NCI-H2227 treated with DMSO at 0.1 percent for 48 hours (cell line): ENCODE results near the gene SP1.

ENCODE experiments used
- DNase-seq: peaks from one replicate; lab custom pipeline; 2025; lab: John Stamatoyannopoulos, UW

Gene SP1

GRCh38 chr12:53450936-53451335 is 71.0 kb downstream of the SP1 start:
- DNase-seq: no peak

- peak; percentile 97 for DNase-seq
Observed at GRCh38 chr12:53451661-53452158, 71.7 kb downstream of the SP1 start, which contains the start of gene PCBP2. Gene PCBP2 (plus strand): TSS chr12:53452102. CDS start chr12:53454801, 2,699 bp downstream.

- DNase-seq: peak; percentile 55
Observed at GRCh38 chr12:53452159-53453077, 72.4 kb downstream of the SP1 start.

- DNase-seq: no peak
Observed at GRCh38 chr12:53453953-53454640, 74.1 kb downstream of the SP1 start.

GRCh38 chr12:53454707-53455106 is 74.7 kb downstream of the SP1 start:
- no peak for DNase-seq

- DNase-seq: no peak
Observed at GRCh38 chr12:53456654-53457366, 76.8 kb downstream of the SP1 start.

GRCh38 chr12:53459097-53459496 is 79.1 kb downstream of the SP1 start:
- DNase-seq: no peak

GRCh38 chr12:53461059-53461458 is 81.1 kb downstream of the SP1 start:
- peak; percentile 6 for DNase-seq

GRCh38 chr12:53461591-53461990 is 81.6 kb downstream of the SP1 start:
- no peak for DNase-seq

- no peak for DNase-seq
Observed at GRCh38 chr12:53462935-53463334, 83.0 kb downstream of the SP1 start.

GRCh38 chr12:53463802-53464560 is 84.0 kb downstream of the SP1 start:
- no peak for DNase-seq

GRCh38 chr12:53464685-53465418 is 84.9 kb downstream of the SP1 start:
- DNase-seq: no peak

GRCh38 chr12:53465679-53466078 is 85.7 kb downstream of the SP1 start:
- DNase-seq: no peak
